GM18867 (cell line): Measurements from ENCODE around the gene SGSM1.

Experiments used
- ATAC-seq: cut with Tn5 transposase; IDR thresholded peaks from one replicate; pipeline ENCODE4 v1.9.1; 2021; ENCODE audit warnings: mild to moderate bottlenecking, moderate library complexity; ENCODE audit not compliant: unreplicated experiment

Gene SGSM1

DNA sequence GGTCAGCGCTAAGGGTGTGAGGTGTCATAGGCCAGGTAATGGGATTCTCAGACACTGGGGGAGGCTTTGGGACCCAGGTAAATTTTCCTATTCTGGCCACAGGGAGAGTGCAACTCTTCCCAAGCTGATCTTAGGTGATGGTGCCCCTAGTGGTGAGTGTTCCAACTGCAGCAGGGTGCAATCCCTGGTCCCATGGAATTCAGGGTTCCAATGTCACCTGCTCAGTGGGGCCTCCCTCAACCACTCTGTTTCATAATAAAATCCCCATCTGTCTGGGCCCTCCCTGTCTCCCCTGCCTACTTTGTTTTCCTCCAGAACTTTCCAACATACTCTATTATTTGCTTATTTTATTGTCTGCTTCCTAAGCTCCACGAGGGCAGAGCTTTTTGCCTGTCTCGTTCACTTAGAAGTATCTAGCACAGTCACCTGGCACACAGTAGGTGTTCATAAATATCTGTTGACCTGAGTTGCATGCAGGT, 2.9 kb upstream of the SGSM1 start:
- no peak for ATAC-seq

GRCh38 chr22:24806663-24807001, 621 bp downstream of the SGSM1 start:
- ATAC-seq, result no peak

DNA sequence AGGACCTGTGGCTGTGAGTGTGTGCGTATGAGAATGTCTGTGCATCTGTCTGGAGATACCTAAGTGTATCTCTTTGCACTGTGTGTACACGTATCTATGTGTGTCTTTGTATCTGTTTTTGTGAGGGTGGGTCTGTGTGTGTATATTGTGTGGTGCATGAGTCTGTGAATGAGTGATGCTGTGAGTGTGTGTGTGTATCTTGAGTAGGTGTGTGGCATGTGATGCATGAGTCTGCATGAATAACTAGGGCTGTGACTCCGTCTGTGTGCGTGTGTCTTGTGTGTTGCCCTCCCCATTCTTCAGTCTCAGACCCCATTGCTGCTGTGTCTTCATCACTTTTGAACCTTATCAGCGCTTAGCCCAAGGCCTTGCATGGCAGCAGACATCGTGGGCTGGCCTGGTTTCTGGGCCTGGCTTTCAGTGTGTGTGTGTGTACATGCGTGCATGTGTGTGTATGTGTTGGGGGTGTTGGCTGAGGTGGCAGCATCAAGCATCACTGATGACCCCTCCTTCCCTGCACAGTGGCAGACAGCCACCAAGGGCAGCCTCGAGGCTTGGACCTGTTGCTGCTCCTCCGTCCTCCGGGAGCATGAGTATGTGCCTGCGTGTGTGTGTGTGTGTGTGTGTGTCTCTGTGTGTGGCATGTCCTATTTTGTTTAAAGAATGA, 1.4 kb downstream of the SGSM1 start:
- ATAC-seq, result no peak

GRCh38 chr22:24809331-24809730, 3.3 kb downstream of the SGSM1 start:
- no peak for ATAC-seq

GRCh38 chr22:24810043-24810749, 4.2 kb downstream of the SGSM1 start:
- no peak for ATAC-seq

DNA sequence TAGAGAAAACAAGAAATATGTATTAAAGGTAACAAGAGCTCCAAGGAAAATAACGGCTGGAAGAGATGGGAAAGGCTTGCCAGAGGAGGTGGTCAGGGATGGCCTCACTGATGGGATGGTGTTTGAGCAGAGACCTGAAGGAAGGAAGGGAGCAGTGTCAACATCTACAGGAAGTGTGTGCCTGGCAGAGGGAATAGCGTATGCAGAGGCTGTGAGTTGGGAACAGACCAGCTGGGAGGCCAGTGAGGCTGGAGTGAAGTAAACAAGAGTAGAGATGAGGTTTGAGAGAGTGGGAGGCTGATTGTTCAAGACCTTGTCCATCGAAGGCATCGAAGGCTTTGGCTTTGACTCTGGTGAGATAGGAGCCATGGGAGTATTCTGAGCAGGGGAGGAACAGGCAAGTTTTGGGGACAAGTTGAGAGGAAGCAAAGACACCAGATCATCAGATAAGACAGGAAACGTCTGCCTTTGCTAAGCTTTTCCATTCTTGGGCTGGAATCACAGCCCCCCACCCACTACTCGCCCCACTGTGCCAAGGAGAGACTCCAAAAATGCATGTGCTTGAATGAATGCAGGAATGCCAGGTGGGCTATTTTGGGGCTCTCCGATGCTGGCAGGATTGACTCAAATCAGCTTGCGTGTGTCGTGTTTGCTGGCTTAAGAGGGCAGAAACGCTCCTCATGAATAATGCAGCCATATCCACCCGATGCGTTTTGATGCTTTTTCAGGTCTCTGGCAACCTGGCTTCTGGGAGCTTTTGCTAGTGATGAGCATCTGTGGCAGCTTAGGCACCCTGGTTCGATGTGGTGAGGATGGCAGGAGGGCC, 7.2 kb downstream of the SGSM1 start:
- ATAC-seq, result no peak

- ATAC-seq, result no peak
Observed at GRCh38 chr22:24813861-24814770, 8.1 kb downstream of the SGSM1 start.

DNA sequence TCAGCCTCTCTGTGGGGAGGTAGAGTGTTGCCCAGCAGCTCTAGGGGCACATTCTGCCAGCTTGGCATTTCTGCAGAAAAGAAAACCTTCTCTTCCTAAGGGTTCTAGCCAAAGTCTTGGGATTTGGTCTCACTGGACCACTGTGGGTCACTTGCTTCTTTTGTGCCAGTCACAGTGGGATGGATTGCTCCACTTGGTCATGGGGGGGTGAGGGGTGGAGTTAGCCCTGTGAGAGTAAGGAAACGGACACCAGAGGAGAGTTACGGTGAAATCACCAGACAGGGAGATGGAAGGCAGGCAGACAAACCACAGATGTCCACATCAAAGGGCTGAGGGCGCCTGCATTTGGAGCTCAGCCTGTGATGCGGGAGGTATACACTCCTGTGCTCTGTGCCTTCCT, 10.8 kb downstream of the SGSM1 start:
- no peak for ATAC-seq

DNA sequence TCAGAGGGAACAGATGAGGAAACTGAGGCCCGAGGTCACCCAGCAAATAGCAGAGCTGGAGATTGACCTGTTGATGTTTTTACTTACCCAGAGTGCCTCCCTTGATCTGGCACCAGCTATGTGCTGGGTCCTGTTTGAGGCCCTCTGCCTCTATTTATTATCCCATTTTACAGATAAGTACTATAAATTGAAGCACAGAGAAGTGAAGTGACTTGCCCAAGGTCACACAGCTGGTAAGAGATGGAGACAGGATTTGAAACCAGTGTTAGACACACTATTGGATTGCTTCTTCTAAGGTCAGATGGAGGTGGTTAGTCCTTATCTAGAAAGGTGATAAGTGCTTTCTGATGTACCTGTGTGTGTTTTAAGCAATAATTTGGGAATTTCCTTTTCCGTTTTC, 13.5 kb downstream of the SGSM1 start:
- no peak for ATAC-seq

GRCh38 chr22:24819911-24820461, 14.0 kb downstream of the SGSM1 start:
- ATAC-seq, result no peak

DNA sequence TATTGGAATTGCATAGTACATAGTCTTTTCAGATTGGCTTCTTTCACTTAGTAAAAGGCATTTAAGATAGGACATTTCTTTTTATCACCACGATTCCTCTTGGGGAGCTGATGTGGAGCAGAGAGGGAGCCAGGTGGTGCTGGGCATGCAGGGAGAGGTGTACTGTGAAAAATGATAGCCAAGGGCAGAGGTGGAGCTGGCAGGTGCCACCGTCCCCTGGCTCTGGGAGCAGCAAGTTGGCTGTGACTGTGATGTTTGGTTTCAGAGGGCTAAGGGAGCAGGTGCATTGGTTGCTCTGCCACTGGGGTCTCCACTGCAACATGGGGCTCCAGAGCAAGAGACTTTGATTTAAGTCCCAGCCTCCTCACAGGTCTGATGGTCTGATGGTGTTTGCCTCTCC, 16.5 kb downstream of the SGSM1 start:
- ATAC-seq, result no peak

- no peak for ATAC-seq
Observed at GRCh38 chr22:24823787-24824186, 17.8 kb downstream of the SGSM1 start.

GRCh38 chr22:24824250-24824649, 18.2 kb downstream of the SGSM1 start:
- ATAC-seq, result no peak

GRCh38 chr22:24824915-24825314, 18.9 kb downstream of the SGSM1 start:
- ATAC-seq, result no peak

- no peak for ATAC-seq
Observed at GRCh38 chr22:24826710-24827285, 20.8 kb downstream of the SGSM1 start.

- no peak for ATAC-seq
Observed at GRCh38 chr22:24827296-24827695, 21.3 kb downstream of the SGSM1 start.

GRCh38 chr22:24830205-24830979, 24.4 kb downstream of the SGSM1 start:
- no peak for ATAC-seq

GRCh38 chr22:24831687-24832086, 25.7 kb downstream of the SGSM1 start:
- no peak for ATAC-seq

GRCh38 chr22:24833881-24834495, 28.0 kb downstream of the SGSM1 start:
- no peak for ATAC-seq
